Glomerular endothelial cell (primary cell): Measurements from ENCODE around the gene KIAA0232. TPM values are rescaled to one million over a fixed set of nuclear protein-coding genes. Genes with fewer than 3 reads are reported as not detected.
"Not testable (repeated sequence)": the region's sequence is repeated elsewhere in the genome, so short reads cannot be mapped to it uniquely, and the experiment has no call there.

Source experiments
- DNase-seq: peaks from one replicate; pipeline ENCODE4 v3.0.0-alpha.2; 2011; ENCODE audit warnings: low read depth, low spot score; ENCODE audit errors: extremely low read depth
- total RNA-seq: library from RNA; depleted of rRNA; stranded (reverse); fragments of >200 nt; gene quantifications from 2 replicates; pipeline ENCODE4 v1.2.3, GENCODE V29; 2015

The KIAA0232 gene
- total RNA-seq, 1 donor from 2014 or later, result 21.1 TPM

- no peak for DNase-seq
Observed at GRCh38 chr4:6775746-6776145, 6.8 kb upstream of the KIAA0232 start.

- DNase-seq, result no peak
Observed at GRCh38 chr4:6776920-6777635, 5.4 kb upstream of the KIAA0232 start.

- DNase-seq, result no peak
Observed at GRCh38 chr4:6777636-6778281, 4.8 kb upstream of the KIAA0232 start.

- DNase-seq, result no peak
Observed at GRCh38 chr4:6778435-6778834, 4.1 kb upstream of the KIAA0232 start.

GRCh38 chr4:6779667-6780565 lies 2.6 kb upstream of the KIAA0232 start:
- DNase-seq, result no peak

GRCh38 chr4:6781113-6781512 lies 1.4 kb upstream of the KIAA0232 start:
- DNase-seq, result no peak

- no peak for DNase-seq
Observed at GRCh38 chr4:6781561-6781960, 966 bp upstream of the KIAA0232 start.

- no peak for DNase-seq
Observed at GRCh38 chr4:6782846-6783110, 251 bp downstream of the KIAA0232 start.

GRCh38 chr4:6783111-6783981 lies 819 bp downstream of the KIAA0232 start:
- DNase-seq, result no peak

- DNase-seq, result no peak
Observed at GRCh38 chr4:6785572-6785925, 3.0 kb downstream of the KIAA0232 start.

- DNase-seq, result no peak
Observed at GRCh38 chr4:6788123-6788522, 5.6 kb downstream of the KIAA0232 start.

- DNase-seq, result not testable (repeated sequence)
Observed at GRCh38 chr4:6791245-6791644, 8.7 kb downstream of the KIAA0232 start.

- DNase-seq, result not testable (repeated sequence)
Observed at GRCh38 chr4:6791796-6792195, 9.3 kb downstream of the KIAA0232 start.

GRCh38 chr4:6794189-6794588 lies 11.7 kb downstream of the KIAA0232 start:
- no peak for DNase-seq

GRCh38 chr4:6795821-6796220 lies 13.3 kb downstream of the KIAA0232 start:
- DNase-seq, result no peak

- not testable (repeated sequence) for DNase-seq
Observed at GRCh38 chr4:6797368-6797767, 14.8 kb downstream of the KIAA0232 start.

- no peak for DNase-seq
Observed at GRCh38 chr4:6799091-6799490, 16.6 kb downstream of the KIAA0232 start.

GRCh38 chr4:6802025-6802424 lies 19.5 kb downstream of the KIAA0232 start:
- DNase-seq, result no peak

GRCh38 chr4:6802626-6803025 lies 20.1 kb downstream of the KIAA0232 start:
- DNase-seq, result no peak

GRCh38 chr4:6803246-6803645 lies 20.7 kb downstream of the KIAA0232 start:
- DNase-seq, result no peak
